ENCODE data around the gene RAB5IF. TPM values are rescaled to one million over a fixed set of nuclear protein-coding genes. Genes with fewer than 3 reads are reported as not detected.
"Not testable (repeated sequence)": the region's sequence is repeated elsewhere in the genome, so short reads cannot be mapped to it uniquely, and the experiment has no call there.

The RAB5IF gene
- total RNA-seq, 1 experiment from 2014 or later, result 259 TPM

- no peak for DNase-seq
- Histone ChIP-seq H3K4me3 (no peak overlapping the region), H3K36me3 (peaks cover 41% of the 10 kb centered on the region), H3K9me3 (no peaks in the 10 kb centered on the region), H3K27me3 (no peaks in the 10 kb centered on the region)
Measured at GRCh38 chr20:36579996-36580545, 25.5 kb upstream of the RAB5IF start.

GRCh38 chr20:36582322-36582721 lies 23.3 kb upstream of the RAB5IF start:
- no peak for DNase-seq
- Histone ChIP-seq H3K9me3 (no peaks in the 10 kb centered on the region), H3K36me3 (peaks cover 43% of the 10 kb centered on the region), H3K27me3 (no peaks in the 10 kb centered on the region), H3K4me3 (no peak overlapping the region)

- Histone ChIP-seq H3K27me3 (no peaks in the 10 kb centered on the region), H3K9me3 (no peaks in the 10 kb centered on the region), H3K36me3 (peaks cover 42% of the 10 kb centered on the region), H3K4me3 (no peak overlapping the region)
- no peak for DNase-seq
Measured at GRCh38 chr20:36582821-36583220, 22.8 kb upstream of the RAB5IF start.

GRCh38 chr20:36584018-36584481 lies 21.5 kb upstream of the RAB5IF start:
- no peaks in the 10 kb centered on the region for H3K9me3 ChIP-seq
- DNase-seq, result no peak
- no peak overlapping the region for H3K4me3 ChIP-seq
- H3K27me3 ChIP-seq, result no peaks in the 10 kb centered on the region
- peaks cover 35% of the 10 kb centered on the region for H3K36me3 ChIP-seq

- H3K36me3 ChIP-seq, result peaks cover 22% of the 10 kb centered on the region
- H3K4me3 ChIP-seq, result no peak overlapping the region
- peak; percentile 31 for DNase-seq
- H3K9me3 ChIP-seq, result no peaks in the 10 kb centered on the region
- no peaks in the 10 kb centered on the region for H3K27me3 ChIP-seq
Measured at GRCh38 chr20:36585410-36586125, 20.0 kb upstream of the RAB5IF start.

GRCh38 chr20:36587388-36588070 lies 18.1 kb upstream of the RAB5IF start:
- Histone ChIP-seq H3K9me3 (peaks cover 2% of the 10 kb centered on the region; the same call in 1 of the 2 replicates), H3K27me3 (no peaks in the 10 kb centered on the region), H3K4me3 (no peak overlapping the region), H3K36me3 (peaks cover 28% of the 10 kb centered on the region)
- DNase-seq, result no peak

- Histone ChIP-seq H3K9me3 (peaks cover 2% of the 10 kb centered on the region; the same call in 1 of the 2 replicates), H3K36me3 (peaks cover 17% of the 10 kb centered on the region), H3K27me3 (no peaks in the 10 kb centered on the region), H3K4me3 (no peak overlapping the region)
- no peak for DNase-seq
Measured at GRCh38 chr20:36591281-36591680, 14.3 kb upstream of the RAB5IF start.

- no peak for DNase-seq
- H3K36me3 ChIP-seq, result peaks cover 17% of the 10 kb centered on the region
- H3K9me3 ChIP-seq, result peaks cover 2% of the 10 kb centered on the region; the same call in 1 of the 2 replicates
- H3K4me3 ChIP-seq, result no peak overlapping the region
- H3K27me3 ChIP-seq, result no peaks in the 10 kb centered on the region
Measured at GRCh38 chr20:36591854-36592641, 13.5 kb upstream of the RAB5IF start.

GRCh38 chr20:36593347-36593929 lies 12.1 kb upstream of the RAB5IF start:
- H3K27me3 ChIP-seq, result no peaks in the 10 kb centered on the region
- H3K36me3 ChIP-seq, result peaks cover 15% of the 10 kb centered on the region
- no peak for DNase-seq
- H3K4me3 ChIP-seq, result no peak overlapping the region
- peaks cover 2% of the 10 kb centered on the region; the same call in 1 of the 2 replicates for H3K9me3 ChIP-seq

GRCh38 chr20:36599912-36600345 lies 5.7 kb upstream of the RAB5IF start:
- no peaks in the 10 kb centered on the region; the same call in 1 of the 2 replicates for H3K36me3 ChIP-seq
- H3K27me3 ChIP-seq, result 0 out of 2 replicates have a peak, but pooled peaks cover 3% of the 10 kb centered on the region
- no peak overlapping the region for H3K4me3 ChIP-seq
- no peaks in the 10 kb centered on the region for H3K9me3 ChIP-seq
- no peak for DNase-seq

GRCh38 chr20:36601540-36601939 lies 4.0 kb upstream of the RAB5IF start:
- Histone ChIP-seq H3K9me3 (no peaks in the 10 kb centered on the region), H3K4me3 (no peak overlapping the region), H3K36me3 (no peaks in the 10 kb centered on the region; the same call in 1 of the 2 replicates), H3K27me3 (0 out of 2 replicates have a peak, but pooled peaks cover 3% of the 10 kb centered on the region)
- no peak for DNase-seq

- peak overlapping the region; percentile 92 for H3K4me3 ChIP-seq
- peak; percentile 11 for DNase-seq
Measured at GRCh38 chr20:36604952-36605398, 604 bp upstream of the RAB5IF start.

GRCh38 chr20:36606158-36607066 lies 833 bp downstream of the RAB5IF start:
- Histone ChIP-seq H3K4me3 (peak overlapping the region; percentile 92), H3K36me3 (peaks cover 31% of the 10 kb centered on the region), H3K27me3 (no peaks in the 10 kb centered on the region), H3K9me3 (no peaks in the 10 kb centered on the region)
- DNase-seq, result peak; percentile 31

More at GRCh38 chr20:36604952-36605398, 604 bp upstream of the RAB5IF start:
- Histone ChIP-seq H3K36me3 (peaks cover 20% of the 10 kb centered on the region), H3K9me3 (no peaks in the 10 kb centered on the region), H3K27me3 (0 out of 2 replicates have a peak, but pooled peaks cover 2% of the 10 kb centered on the region)

- Histone ChIP-seq H3K9me3 (no peaks in the 10 kb centered on the region), H3K36me3 (peaks cover 45% of the 10 kb centered on the region), H3K4me3 (no peak overlapping the region; the same call in 1 of the 2 replicates), H3K27me3 (no peaks in the 10 kb centered on the region)
- DNase-seq, result no peak
Measured at GRCh38 chr20:36607586-36608387, 2.2 kb downstream of the RAB5IF start.

- DNase-seq, result not testable (repeated sequence)
- H3K36me3 ChIP-seq, result peaks cover 51% of the 10 kb centered on the region
Measured at GRCh38 chr20:36608388-36608728, 2.8 kb downstream of the RAB5IF start.

More at GRCh38 chr20:36608388-36608728, 2.8 kb downstream of the RAB5IF start:
- H3K9me3 ChIP-seq, H3K27me3 ChIP-seq, H3K4me3 ChIP-seq: not testable (repeated sequence)
